GM20000 (cell line): ENCODE results near the gene SDF2.

Source experiments
- DNase-seq: peaks from one replicate; pipeline ENCODE4 v3.0.0; 2012; ENCODE audit warnings: low spot score
- TF ChIP-seq, protein P1 (sequence below): IDR thresholded peaks from 2 replicates; pipeline ENCODE4 v1.5.1; 2012; ENCODE audit warnings: mild to moderate bottlenecking, control low read depth; ENCODE audit errors: extremely low read depth, missing control alignments

Gene SDF2

DNA sequence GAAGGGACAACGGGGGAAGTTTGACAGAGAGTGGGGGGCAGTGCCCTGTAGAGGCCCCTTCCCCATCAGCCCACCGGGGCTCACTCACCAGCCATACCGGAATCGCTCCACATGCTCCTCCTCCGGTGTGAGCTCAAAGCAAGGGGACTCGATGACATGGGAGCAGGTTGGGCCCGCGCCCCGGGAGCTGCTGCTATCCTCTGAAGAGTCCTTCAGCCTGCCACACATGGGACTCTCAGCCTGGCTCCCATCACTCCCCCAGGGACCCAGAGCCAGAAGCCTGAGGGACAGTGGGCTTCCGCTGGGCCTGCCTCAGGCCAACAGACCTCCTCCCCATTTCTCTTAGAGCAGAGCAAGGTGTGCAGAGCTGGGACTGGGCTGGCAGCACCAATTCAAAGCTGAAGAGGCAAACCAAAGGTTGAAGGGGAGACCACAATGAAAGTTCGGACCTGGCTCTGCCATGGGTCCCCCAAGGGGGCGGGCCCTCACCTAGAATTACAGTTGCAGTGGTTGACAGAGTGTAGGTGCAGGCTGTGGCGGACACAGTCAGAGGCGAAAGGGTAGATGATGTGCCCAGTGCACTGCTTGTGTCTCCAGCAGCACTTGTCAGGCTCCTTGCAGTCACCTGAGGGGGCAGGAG is 42.6 kb upstream of the SDF2 start:
- no peak for DNase-seq
- TF ChIP-seq, protein P1, sequence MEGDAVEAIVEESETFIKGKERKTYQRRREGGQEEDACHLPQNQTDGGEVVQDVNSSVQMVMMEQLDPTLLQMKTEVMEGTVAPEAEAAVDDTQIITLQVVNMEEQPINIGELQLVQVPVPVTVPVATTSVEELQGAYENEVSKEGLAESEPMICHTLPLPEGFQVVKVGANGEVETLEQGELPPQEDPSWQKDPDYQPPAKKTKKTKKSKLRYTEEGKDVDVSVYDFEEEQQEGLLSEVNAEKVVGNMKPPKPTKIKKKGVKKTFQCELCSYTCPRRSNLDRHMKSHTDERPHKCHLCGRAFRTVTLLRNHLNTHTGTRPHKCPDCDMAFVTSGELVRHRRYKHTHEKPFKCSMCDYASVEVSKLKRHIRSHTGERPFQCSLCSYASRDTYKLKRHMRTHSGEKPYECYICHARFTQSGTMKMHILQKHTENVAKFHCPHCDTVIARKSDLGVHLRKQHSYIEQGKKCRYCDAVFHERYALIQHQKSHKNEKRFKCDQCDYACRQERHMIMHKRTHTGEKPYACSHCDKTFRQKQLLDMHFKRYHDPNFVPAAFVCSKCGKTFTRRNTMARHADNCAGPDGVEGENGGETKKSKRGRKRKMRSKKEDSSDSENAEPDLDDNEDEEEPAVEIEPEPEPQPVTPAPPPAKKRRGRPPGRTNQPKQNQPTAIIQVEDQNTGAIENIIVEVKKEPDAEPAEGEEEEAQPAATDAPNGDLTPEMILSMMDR = no peak

DNA sequence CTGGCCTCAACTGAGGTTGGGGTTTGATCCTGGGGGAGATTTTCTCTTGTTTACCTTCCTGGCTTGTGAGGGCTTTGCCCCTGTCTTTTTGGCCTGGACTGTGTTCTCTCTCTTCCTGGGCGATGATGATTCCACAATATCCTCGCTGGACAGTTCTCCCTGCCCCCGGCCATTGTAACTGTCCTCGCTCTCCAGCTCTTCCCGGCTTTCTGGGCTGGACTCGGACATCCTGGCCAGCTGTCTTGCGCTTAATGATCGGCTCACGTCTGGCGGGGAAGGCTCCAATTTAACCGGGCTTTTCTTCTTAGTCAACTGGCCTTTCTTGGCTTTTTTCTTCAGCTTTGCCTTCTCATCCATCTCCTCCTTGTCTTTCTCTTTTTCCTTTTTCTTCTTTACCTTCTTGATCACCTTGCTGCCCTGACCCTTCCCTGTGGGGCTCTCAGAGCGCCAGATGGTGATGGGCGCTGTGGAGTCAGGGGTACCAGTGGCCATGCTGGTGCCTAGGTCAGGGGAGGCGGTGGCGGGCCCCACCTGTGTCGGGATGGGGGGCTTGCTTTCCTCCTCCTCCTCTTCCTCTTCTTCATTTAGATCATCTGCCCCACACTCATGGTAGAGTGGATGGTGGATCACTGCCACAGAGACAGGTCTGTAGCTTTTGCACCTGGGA is 42.0 kb upstream of the SDF2 start:
- DNase-seq = no peak

DNA sequence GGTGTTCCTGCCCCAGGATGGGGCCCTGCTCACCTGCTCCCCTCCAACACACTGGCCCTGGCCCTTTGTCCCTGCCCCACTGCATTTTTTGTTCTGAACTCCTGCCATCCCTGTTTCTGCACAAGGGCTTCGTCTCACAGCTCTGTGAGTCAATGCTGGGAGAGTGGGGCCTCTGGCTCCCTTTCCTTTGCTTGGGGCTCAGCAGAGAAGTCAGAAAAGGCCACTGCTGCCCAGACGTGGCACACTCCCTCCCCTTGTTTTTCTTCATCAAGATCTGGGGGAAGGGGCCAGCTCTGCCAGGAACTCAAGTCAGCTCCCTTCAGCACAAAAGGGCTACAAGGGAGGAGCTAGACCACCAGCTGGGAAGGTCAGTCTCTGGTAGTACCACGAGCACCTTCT is 41.0 kb upstream of the SDF2 start:
- DNase-seq = no peak
- TF ChIP-seq, protein P1 = no peak

More for the DNA sequence above, 42.0 kb upstream of the SDF2 start:
- TF ChIP-seq, protein P1 = no peak

DNA sequence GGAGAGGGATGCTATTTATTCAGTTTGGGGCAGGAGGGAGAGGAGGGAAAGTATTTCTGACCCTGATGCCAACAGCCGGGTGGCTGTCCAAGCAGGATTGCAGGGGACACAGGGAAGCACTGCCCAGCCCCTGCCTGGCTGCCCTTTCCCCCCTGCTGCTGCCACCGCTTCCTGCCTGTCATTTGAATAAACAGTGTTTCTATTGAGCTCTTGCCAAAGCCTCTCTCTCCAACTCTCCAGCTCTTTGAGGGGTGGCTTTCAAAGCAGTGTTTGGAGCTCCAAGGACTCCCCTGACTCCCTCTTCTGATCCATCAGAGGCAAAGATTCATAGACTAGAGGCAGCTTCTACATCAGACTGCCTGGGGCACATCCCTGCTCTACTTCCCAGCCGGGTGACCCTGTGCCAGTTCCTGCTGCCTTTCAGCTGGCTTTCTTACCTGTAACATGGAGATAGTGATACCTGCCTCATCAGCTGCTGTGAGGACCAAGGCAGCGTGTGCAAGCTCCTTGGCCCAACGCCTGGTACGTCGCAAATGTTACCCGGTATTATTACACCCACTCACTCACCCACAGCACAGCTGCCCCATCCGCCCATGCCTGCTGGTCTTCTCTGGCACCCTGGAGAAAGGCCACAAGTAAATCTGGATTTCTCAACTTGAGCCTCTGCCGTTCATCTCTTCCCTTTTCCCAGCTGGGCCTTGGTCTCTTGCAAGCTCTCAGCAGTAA is 40.5 kb upstream of the SDF2 start:
- DNase-seq = no peak
- TF ChIP-seq, protein P1 = no peak

DNA sequence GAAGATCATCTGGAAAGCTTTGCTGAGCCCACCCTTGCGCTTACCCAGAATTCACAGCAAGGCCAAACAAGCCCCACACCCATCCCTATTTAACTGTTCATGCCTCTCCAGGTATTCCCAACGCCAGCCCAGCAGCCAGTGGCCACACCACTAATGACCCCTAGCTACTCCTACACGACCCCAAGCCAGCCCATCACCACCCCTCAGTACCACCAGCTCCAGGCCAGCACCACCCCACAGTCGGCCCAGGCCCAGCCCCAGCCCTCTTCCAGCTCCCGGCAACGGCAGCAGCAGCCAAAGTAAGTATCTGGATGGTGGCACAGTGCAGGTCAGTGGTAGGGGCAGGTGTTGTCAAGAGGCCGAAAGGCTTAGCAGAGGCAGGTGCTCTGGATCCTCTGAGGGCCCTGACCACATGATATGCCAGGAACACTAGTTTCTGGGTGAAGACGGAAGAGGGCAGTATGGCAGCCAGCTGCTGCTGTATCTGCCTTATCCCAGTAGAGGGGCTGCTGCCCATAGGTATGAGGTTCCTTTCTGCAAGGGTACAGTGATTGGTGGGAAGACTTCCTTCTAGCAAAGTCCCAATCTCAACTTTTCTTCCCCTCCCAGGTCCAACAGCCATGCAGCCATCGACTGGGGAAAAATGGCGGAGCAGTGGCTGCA is 39.3 kb upstream of the SDF2 start:
- no peak for DNase-seq
- TF ChIP-seq, protein P1 = no peak

DNA sequence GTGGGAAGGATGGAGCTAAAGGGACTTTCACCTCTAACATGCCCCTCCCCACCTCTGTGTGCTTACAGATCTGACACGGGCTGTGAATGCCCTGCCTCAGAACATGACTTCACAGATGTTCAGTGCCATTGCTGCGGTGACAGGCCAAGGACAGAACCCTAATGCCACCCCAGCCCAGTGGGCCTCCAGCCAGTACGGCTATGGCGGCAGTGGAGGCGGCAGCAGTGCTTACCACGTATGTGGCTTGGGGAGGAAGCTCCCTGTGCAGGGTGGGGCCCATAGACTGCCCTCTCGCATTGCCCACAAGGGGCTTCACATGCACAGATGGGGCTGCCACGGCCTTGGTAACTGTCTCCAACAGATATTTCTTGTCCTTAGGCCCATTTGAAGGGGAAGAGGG is 38.6 kb upstream of the SDF2 start:
- TF ChIP-seq, protein P1 = no peak
- DNase-seq = no peak
